GM18909 (cell line): Measurements from ENCODE around the gene FER.
A peak's percentile ranks its signal among the peaks of the same experiment; 100 is the strongest.
"Not testable (repeated sequence)": the region's sequence is repeated elsewhere in the genome, so short reads cannot be mapped to it uniquely, and the experiment has no call there.

Experiments used
- ATAC-seq: cut with Tn5 transposase; IDR thresholded peaks from one replicate; pipeline ENCODE4 v1.9.1; 2021; ENCODE audit warnings: mild to moderate bottlenecking; ENCODE audit not compliant: unreplicated experiment, poor library complexity

FER gene

DNA sequence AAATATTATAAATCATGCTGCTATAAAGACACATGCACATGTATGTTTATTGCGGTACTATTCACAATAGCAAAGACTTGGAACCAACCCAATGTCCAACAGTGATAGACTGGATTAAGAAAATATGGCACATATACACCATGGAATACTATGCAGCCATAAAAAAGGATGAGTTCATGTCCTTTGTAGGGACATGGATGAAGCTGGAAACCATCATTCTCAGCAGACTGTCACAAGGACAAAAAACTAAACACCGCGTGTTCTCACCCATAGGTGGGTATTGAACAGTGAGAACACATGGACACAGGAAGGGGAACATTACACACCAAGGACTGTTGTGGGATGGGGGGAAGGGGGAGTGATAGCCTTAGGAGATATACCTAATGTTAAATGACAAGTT is 118.4 kb downstream of the FER start:
- ATAC-seq: not testable (repeated sequence)

DNA sequence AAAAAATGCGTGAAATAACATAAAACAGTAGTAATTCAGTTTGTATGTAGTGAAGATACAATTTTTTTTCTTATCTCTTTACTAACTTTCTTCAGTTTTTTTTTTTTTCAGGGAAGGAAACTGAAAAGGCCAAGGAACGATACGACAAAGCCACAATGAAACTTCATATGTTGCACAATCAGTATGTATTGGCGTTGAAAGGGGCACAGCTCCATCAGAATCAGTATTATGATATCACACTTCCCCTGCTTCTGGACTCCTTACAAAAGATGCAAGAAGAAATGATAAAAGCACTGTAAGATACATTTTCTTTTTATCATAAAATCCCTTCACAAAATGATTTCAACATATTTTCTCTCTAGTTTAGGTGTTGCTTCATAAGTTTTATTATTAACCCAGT is 120.0 kb downstream of the FER start:
- ATAC-seq: no peak

DNA sequence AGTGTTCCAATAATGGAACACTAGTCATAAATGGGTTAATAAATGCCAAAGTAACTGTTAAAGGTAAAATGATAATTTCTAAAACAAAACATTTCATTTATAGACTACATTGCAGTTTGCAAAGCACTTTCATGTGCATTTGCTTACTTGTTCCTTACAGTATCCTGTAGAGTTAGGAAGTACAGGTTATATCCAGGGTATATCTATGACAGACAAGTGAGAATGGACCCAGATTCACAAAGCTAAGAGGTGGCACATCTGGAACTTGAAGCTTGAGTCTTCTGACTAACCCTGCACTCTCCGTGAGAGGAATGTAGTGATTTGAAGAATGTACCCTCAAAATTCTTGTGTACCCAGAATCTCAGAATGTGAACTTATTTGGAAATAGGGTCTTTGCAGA is 121.4 kb downstream of the FER start:
- ATAC-seq: no peak

DNA sequence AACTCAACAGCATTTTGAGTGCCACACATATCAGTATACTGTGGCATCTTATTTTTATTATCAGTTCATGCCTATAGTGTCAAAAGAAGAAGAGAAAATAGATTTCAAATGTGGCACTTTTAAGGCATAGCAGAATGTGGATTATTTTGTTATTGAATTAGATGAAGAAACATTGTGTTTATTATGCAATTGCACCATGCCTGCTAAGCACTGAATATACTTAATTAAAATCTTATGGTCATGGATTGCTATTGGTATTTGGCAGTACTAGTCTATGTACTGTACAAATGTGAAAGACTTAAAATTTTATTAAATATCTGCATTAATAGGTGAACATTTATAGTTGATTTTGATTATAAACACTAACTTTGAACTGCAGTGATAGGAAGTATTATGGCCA is 128.8 kb downstream of the FER start:
- ATAC-seq: no peak

DNA sequence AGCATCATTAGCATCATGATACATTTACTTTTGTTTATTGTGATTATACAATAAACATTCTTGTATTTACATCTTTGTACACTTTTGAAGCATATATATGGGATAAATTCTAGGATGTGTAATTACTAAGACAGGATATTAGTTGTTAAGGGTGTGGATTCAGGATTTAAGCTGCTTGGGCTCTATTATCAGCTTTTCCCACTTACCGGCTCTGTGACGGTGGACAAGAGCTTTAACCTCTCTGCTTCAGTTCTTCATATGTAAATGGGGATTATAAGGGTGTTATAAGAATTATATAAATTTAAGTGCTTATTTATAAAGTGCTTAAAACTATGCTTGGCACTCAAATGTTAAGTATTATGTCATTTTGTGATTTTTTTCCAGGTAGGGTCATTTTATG is 131.1 kb downstream of the FER start:
- ATAC-seq: no peak

DNA sequence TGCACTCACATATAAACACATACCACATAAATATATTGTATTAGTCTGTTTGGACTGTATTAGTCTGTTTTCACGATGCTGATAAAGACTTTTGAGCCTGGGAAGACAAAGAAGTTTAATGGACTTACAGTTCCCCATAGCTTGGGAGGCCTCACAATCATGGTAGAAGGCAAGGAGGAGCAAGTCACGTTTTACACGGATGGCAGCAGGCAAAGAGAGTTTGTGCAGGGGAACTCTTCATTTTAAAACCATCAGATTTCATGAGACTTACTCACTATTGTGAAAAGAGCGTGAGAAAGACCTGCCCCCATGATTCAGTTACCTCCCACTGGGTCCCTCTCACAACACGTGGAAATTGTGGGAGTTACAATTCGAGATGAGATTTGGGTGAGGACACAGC is 133.4 kb downstream of the FER start:
- no peak for ATAC-seq

DNA sequence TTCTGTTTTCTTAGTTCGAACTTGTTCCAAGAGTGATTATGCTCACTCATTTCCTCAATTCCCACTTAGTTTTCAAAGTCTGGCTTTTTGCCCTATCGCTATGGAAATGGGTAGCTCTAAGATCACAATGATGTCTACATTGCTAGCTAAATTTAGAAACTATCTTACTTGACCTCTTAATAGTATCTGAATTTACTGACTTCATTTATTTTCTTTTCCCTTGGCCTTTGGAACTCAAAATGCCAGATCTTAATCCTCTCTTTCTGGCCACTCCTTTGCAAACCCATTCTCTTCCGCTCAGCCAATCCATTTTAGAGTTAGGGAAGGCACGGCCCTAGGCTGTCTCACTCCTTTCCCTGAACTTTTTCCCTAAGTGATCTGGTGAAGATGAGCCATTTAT is 137.0 kb downstream of the FER start:
- ATAC-seq: no peak

DNA sequence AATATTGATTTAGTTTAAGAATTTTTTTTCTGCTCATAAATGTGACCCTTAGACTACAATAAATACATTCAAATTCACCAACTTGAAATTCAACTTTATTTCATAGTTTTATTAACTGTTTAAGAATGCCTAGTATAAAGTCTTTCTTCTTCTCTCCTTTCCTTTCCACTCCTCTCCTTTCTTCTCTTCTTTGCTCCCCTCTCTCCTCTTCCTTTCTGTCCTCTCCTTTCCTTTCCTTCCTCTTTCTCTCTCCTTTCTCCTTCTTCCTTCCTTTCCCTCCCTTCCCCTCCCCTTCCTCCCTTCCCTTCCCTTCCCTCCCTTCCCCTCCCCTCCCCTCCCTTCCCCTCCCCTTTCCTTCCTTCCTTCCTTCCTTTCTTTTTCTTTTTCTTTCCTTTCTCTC is 150.6 kb downstream of the FER start:
- no peak for ATAC-seq

DNA sequence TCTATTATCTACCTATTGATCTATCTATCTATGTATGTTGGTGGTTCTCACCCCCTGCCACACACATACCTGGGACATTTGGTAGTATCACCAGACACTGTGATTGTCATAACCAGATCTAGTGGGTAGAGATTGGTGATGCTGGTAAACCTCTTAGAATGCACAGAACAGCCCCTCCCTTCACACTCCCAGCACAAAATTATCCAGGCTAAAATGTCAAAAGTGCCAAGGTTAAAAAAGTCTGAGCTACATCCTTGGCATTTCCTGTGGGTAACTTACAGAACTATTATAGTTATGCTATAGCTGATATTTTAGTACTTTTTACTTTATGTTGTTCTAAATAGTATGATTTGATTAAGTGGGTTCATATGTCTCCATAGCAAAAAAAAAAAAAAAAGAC is 151.0 kb downstream of the FER start:
- ATAC-seq: no peak

DNA sequence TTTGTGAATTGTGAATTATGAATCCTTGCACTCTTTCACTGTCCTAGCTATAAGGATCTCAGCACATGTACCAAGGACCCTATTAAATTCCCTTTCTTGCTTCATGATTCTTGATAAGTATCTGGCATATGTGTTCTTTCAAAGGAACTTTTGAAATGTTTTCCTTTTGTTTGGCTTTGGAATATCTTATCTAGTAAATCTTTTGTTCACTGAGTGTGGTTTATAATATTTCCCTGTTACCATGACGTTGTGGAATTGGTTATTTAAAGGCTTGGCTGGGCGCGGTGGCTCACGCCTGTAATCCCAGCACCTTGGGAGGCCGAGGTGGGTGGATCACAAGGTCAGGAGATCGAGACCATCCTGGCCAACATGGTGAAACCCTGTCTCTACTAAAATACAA is 151.5 kb downstream of the FER start:
- ATAC-seq: not testable (repeated sequence)

DNA sequence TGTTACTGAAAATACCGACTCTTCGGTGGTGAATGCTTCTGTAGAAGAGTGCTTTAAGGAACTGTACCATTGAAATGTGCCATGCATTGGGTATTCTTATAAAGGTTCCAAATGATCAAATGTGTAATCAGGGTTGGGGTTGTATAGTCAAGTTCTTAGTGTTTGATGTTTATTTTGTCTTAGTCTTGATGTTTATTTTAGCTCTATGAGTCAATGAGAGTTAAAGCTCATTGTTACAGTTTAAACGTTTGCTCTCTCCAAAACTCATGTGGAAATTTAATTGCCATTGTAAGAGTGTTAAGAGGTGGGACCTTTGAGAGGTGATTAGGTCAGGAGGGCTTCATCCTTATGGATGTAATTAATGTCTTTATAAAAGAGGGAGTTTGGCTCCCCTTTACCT is 153.0 kb downstream of the FER start:
- no peak for ATAC-seq

DNA sequence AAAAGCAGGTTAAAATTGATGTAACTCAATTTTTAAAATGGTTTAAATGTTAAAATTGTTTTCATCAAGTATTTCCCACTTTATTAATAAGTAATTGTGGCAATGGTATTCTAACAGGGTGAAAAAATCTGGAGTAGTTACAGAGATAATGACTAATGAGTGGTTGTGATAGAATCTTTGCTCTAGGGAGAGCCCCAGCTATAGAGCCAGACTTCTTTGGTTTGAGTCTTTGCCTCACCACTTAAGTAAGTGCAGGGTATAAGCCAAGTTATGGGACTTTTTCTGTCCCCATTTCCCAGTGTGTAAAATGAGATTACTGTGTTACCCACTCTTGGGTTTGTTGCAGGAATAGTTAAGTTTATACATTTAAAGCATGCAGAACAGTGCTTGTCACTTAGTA is 158.1 kb downstream of the FER start:
- ATAC-seq: no peak

DNA sequence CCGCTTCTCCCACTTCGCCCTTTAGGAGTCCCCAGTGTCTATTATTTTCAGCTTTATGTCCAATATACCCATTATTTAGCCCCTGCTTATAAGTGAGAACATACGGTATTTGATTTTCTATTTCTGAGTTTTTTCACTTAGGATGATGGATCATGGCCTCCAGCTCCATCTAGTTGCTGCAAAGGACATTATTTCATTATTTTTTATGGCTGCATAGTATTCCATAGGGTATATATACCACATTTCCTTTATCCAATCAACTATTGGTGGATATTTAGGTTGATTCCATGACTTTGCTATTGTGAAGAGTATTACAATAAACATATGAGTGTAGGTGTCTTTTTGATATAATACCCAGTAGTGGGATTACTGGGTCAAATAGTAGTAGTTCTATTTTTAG is 162.9 kb downstream of the FER start:
- no peak for ATAC-seq

DNA sequence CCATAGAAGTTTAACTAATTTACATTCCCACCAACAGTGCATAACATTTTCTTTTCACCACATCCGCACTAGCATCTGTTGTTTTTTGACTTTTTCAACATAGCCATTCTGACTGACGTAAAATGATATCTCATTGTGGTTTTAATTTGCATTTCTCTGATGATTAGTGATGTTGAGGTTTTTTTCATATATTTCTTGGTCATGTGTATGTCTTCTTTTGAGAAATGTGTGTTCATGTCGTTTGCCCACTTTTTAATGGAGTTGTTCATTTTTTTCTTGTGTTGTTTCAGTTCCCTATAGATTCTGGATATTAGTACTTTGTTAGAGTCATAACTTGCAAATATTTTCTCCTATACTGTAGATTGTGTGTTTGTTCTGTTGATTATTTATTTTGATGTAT is 163.4 kb downstream of the FER start:
- ATAC-seq: peak; percentile 82

DNA sequence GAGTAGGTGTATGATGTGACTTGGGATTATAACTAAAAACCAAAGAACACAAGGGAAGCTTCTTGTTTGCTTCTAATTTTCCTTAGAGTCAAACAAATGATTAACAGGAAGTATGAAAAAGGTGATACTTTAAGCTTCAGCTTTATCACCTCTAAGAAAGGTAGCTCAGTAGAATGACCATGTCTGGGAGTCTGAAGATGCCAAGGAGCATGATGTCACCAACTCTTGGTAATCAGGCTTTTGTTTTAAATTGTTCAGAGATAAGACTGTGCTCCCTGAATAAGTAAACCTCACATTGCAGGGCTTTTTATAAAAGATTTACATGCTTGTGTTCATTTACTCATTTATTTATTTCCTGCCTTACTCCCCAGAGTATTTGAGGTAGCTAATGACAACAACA is 169.9 kb downstream of the FER start:
- ATAC-seq: no peak

DNA sequence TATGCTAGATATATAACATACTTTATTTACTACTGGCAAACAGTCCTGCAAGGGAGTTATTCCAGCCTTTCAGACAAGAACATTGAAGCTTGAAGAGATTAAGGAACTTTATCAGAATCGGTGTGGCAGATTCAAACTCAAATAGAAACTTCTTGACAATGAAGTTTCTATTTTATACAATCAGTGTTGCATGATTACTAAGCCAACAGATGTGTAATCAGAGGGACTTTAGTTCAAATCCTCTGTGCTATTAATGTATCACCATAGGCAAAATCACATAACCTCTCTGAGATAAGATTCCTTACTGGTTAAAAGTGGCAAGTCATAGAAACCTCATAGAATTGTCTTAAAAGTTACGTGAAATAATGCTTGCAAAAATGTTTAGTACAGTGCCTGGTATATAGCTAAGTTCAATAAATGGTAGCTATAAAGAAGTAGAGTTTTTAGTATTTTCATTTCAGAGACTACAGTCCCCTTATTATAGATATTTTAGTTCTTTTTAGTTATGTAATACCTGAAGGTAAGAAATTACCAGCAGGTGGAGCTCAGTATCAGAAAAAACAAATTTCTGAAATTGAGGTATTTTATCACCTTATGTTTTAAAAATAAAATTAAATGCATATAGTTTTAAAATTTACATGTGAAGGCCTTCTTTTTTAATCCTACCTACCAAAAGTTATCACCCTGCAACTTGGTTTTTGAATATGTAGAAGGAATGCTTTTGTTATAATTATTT is 172.1 kb downstream of the FER start:
- no peak for ATAC-seq

DNA sequence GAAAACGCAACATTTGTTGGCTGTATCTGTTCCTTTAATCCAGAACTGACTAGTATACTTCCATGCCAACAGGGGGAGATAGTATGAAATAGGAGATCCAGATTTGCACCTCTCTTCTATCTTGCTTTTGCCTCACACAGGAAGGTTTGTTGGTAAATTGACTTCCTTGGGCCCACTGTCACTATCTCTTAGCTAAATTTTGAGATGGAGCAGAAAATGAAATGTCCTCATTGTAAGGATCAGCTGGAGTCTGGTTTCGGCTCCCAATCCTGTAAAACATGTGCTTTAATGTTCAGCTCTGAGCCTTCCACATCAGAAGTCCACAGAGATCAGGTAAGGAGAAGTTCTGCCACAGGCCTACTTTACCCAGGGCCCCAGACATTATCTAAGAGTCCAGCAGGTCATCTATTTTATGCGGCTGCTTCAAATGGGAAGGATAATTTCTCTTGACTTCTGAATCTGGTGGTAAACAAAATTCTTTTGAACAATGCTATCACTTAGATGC is 176.8 kb downstream of the FER start:
- ATAC-seq: no peak

DNA sequence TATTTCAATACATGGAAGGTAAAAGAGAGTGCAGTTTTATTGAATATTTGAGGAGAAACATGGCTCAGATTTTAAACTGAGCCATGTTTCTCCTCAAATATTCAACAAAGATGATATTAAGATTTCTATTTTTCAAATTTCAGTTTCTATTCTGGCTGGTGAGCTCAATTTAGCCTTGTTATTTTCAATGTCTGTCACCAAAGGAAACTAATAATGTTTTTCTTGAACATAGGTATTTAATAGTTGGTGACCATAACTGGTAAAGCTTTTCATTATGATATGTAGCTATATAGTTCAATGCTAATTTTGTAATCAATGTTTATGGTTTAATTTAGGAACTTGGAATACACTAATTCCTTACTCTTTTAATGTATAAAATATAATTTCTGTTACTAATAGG is 177.4 kb downstream of the FER start:
- ATAC-seq: no peak

DNA sequence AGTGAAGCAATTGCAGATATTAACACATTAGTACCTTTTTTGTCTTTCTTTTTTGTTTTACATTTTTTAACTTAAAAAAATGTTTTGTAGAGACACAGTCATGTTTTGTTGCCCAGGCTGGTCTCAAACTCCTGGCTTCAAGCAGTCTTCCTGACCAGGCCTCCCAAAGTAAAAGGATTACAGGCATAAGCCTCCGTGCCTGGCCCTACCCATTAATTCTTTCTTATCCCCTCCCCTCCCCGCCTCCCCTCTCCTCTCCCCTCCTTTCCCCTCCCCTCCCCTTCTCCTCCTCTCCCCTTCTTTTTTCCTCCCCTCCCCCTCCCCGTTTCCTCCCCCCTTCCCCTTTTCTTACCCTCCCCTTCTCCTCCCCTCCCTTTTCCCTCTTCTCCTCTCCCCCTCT is 182.4 kb downstream of the FER start:
- no peak for ATAC-seq

DNA sequence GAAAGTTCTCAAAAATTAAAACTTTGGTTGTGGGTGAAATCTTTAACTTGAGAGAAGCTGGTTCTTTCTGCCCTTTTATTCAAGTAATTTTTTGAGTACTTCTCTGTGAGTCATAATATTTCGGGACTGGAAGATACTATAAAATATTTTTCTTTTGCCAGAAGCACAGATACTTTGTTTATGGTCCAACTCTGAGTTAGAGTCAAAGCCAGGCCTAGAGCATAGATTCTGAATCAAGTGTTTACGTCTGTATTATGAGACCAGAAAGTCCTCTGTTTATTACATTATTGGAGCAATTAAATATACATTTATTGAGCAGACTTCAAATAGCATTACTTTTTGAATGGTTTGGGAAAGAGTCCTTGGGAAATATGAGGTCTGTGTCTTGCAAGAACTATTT is 187.9 kb downstream of the FER start:
- no peak for ATAC-seq

DNA sequence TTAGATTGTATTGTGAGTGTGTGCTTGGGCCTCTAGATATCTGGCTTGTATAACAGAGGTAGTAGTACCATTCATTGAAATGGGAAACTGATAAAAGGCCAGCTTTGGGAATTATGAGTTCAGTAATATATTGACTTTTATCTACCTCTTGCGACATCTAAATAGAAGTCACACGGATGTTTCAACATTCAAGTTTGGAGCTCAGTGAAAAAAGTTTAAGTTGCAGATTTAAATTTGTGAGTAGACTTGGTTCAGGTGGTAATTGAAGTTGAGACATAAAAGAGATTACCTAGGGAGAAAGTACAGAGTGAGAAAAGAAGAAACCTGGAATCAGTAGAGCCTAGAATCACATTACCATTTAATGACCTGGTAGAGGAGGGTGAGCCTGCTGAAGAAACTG is 189.5 kb downstream of the FER start:
- no peak for ATAC-seq

DNA sequence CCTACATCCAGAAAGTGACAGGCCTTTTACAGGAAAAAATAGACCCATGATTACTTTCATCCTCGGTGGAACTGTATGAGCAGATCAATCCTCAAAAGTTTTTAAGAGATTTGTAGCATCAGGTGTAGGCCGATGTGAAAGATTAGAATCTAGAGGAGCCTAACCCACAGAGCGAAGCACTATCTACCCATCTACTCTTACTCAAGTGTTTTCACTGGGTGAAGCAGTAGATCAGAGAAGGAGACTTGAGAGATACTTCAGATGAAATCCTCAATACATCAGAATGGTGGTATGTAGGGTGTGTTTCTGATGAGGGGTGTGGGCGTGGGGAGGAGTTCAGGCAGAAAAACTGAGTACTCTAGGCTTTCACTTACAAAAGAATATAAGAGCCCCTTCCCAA is 192.8 kb downstream of the FER start:
- no peak for ATAC-seq

DNA sequence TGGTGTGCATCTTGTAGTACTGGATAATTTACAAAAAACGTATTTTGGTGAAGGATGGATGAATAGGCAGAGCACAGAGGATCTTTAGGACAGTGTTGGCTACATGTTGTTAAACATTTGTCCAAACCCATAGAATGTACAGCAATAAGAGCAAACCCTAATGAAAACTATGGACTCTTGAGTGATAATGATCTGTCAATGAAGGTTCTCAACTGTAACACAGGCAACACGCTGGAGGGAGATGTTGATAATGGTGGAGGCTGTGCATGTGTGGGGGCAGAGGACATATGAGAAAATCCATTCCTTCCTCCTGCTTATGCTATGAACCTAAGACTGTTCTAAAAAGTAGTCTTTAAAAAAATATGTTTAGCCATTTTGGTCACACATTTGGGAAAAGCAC is 194.0 kb downstream of the FER start:
- no peak for ATAC-seq
